Ramos (cell line): Measurements from ENCODE around the gene CENPP.

ENCODE experiments used
- in situ Hi-C: fragments of 300-500 bp; cut with MboI; formaldehyde crosslinking; loops from one replicate; pipeline ENCODE4 v1.14.3; 2022; ENCODE audit warnings: low sequenced_read_pairs; ENCODE audit not compliant: unreplicated experiment

Gene CENPP

GRCh38 chr9:92603990-92604389, 278.2 kb downstream of the CENPP start:
- in situ Hi-C loops, result no loop called here

DNA sequence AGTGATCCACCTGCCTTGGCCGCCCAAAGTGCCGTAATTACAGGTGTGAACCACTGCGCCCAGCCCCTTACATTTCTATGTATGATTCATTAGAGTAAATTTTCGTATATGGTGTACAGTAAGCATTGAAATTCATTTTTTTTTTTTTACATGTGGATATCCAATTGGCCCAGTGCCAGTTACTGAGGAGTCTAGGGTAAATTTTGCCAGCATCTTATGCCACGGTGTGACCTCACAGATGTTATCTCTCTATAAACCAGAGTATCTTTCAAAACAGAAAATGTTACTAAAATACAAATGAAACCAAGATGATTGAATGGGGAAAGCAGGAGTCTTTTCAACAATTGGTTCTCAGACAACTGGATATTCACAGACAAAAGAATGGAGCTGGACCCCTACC, 279.5 kb downstream of the CENPP start:
- in situ Hi-C loops, result no loop called here

GRCh38 chr9:92607088-92607487, 281.3 kb downstream of the CENPP start:
- in situ Hi-C loops, result no loop called here

- in situ Hi-C loops, result no loop called here
Observed at GRCh38 chr9:92607773-92608172, 282.0 kb downstream of the CENPP start.

GRCh38 chr9:92608241-92608908, 282.6 kb downstream of the CENPP start:
- in situ Hi-C loops, result no loop called here

DNA sequence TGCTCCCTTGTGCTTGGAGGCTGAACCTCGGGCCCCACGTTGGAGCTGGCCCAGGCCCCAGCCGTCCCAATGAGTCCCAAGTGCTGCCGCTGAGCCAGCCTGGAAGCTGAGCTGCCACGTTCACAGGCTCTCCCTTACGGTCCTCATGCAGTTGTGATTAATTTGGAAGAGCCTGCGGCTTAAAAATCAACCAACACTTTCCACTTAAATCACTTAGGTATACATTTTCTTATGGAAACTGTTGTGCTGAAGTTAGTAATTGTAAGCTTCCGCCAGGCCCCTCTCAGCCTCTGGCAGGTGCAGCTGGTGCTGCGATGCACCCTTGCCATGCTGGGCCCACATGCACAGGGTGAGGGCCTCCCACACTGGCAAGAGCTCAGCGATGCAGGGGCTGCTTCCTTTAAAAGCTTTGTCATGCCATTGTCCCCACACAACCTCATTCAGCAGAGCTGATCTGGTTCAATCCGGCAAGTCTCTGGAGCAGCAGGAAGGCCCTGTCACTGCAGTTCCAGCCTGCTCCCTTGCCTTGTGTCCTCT, 283.2 kb downstream of the CENPP start:
- in situ Hi-C loops, result no loop called here

DNA sequence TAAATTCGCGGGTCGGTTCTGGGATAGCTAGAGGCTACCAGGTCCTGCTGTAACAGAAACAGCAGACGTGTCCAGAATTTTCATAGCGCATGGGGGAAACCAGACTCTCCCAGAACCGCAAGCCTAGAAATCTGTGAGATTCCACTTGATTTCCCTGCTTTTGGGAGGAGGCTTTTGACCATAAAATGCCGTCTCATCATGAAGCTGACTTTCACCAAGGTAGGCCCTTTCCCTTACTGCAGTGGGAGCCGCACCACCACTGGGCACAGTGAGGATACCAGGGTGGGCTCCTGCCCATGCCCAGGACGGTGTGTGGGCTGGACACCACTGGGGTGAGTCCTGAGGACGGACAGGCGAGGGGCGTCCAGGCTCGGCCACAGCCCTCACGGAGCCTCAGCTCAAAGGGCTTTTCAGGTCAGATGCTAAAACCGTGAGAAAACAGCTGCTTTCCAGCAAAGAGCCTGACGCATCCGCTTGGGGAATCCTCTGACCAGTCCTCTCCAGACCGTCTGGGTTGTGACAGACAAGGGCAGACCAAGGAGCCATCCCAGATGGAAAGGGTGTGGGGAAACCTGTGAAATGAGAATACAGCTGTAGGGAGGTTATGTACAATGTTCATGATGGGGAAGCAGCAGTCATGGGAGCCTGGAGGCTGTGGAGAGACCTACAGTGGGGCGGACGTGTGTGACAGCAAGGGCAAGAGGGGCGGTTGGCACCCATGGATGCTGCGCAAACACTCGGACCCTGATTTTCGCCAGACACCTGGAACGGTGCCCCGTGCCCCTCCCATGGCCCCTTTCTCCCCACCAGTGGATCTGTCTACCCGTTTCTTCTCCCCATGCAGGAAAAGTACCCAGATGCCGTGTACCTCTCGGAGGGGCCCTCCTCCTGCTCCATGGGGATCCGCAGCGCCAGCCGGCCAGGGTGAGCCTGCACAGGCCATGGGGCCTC, 285.0 kb downstream of the CENPP start:
- in situ Hi-C loops, result no loop called here

DNA sequence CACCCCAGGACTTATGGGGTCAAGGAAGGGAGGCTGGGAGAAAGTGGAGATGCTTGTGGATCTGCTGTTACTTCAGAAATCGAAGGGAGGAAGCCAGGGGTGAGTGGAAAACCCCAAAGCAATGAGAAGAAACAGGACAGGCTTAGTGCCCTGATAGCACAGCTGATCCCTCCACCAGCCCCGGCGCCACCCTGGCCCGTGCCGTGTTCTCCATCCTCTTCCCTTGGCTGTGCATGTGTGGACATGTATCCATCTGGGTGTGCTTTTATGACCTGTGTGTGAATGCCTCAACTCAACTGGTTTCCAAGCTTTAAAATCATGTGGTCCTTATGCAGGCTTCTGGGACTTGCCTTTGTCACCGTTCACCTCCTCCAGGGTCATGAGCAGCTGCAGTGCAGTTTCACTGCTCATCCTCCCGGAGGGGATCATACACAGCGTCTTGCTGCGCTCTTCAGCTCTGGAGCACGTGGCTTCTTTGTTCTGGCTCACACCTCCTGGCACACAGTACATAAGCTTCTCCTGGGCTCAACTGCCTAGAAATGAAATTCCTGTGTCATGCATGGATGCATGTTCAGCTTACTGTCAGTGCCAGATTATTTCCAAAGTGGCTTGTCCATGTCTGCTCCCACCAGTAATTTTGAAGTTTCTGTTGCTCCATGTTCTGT, 286.0 kb downstream of the CENPP start:
- in situ Hi-C loops, result no loop called here

DNA sequence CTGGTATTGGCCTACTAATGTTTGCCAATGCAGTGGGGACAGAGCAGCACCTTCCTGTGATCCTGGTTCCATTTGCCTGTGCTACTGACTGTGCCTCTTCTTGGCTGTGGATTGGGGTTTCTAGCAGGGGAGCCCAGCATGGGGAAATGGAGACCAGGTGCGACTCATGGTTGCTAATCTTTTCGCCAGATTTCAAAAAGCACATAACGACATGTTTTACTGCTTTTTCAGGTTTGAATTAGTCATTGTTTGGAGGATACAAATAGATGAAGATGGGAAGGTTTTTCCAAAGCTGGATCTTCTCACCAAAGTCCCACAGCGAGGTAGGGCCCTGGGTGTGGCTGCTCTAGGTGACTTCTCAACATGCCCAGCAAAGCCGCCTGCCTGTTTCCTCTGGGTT, 286.5 kb downstream of the CENPP start:
- in situ Hi-C loops, result no loop called here

- in situ Hi-C loops, result no loop called here
Observed at GRCh38 chr9:92612816-92613215, 287.1 kb downstream of the CENPP start.

DNA sequence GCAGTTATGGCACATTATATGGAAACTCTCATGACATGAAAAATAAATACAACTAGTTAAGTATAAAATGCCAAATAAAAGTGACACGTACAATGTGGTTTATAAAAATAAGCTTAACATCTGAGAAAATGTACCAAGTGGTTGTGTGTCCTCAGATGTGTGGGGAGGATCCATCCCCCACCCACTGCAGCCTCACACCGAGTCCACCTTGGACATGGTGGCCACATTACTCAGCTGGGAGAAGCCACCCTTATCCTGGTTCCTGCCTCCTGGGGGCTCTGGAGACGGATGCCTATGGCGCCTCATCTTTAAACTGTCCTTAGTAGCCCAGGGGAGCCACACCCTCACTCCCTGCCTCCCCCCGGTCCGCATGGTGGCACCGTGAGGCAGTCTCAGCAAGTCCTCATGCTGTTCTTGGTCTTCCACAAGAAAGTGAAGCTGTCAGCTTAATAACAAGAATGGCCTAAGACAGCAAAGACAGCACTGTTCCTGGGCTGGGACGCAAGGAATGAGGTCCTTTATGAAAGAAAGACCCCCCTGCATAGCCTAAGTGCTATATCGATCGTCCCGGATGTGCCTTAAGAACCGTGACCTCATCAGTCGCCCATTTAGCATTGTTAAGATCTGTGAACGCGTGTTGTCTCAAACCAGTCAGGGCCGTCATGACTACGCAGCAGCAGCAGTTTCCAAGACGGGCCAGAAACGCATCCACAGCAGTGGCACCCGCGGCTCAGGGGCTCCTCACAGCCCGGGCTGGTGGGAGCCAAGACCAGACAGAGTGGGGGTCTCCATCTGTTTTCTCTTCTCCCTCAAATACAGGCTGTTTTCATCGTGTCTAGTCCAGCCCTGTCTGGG, 287.7 kb downstream of the CENPP start:
- in situ Hi-C loops, result no loop called here

DNA sequence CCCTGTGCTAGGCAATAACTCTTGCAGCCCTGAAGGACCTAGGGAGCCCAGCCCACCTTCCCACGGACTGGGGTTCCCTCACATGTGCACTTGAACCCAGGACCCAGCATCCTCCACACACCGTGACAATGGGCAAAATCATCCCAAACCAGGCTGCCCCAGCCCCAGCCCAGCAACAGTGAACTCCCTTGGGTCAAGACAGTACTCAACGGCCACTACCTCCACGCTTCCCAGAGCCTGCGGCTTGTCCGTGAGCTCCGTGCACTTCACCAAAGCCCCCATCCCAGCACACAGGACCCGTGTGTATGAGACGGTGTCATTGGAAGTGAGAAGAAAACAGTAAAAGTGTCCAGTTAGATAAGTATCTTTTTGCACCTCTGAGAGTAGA, 288.4 kb downstream of the CENPP start:
- in situ Hi-C loops, result no loop called here

GRCh38 chr9:92614763-92615461, 289.2 kb downstream of the CENPP start:
- in situ Hi-C loops, result no loop called here

- in situ Hi-C loops, result no loop called here
Observed at GRCh38 chr9:92615790-92616189, 290.0 kb downstream of the CENPP start.

DNA sequence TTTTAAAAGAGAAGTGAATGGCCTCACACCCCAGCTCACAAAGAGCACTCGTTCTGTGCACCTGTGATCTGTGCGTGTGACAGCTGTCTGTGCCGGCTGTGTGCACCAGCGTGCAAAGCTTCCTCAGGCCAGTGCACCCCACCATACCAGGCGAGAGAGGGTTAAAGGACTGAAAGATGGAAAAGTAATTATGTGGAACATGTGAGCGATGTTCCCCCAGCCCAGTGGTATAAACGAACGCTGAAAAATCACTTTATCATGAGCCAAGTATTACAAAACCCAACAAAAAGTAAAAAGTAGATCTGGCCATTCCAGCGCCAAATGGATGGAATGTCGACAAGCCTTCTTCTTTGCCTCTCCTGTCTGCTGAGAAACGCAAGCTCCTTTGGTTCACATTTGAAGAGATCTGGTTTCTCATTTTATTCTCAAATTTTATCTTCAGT, 290.5 kb downstream of the CENPP start:
- in situ Hi-C loops, result no loop called here

GRCh38 chr9:92616655-92617111, 290.9 kb downstream of the CENPP start:
- in situ Hi-C loops, result no loop called here

- in situ Hi-C loops, result no loop called here
Observed at GRCh38 chr9:92617195-92617813, 291.6 kb downstream of the CENPP start.

- in situ Hi-C loops, result no loop called here
Observed at GRCh38 chr9:92617951-92618510, 292.3 kb downstream of the CENPP start.
